ENCODE results near the gene ABCA3. TPM values are rescaled to one million over a fixed set of nuclear protein-coding genes. Genes with fewer than 3 reads are reported as not detected.
"Not testable (repeated sequence)": the region's sequence is repeated elsewhere in the genome, so short reads cannot be mapped to it uniquely, and the experiment has no call there.

ABCA3 gene
- total RNA-seq, 1 experiment from 2014 or later = 3.5 TPM

- Mint-ChIP-seq H3K9me3 (ENCODE audit: unreplicated experiment) (no peaks in the 10 kb centered on the region), H3K27ac (ENCODE audit: low read depth, unreplicated experiment) (peak within 1 kb of the TSS; percentile 99), H3K4me3 (ENCODE audit: unreplicated experiment) (peak within 1 kb of the TSS; percentile 97), H3K36me3 (ENCODE audit: insufficient read depth, unreplicated experiment) (peaks cover 30% of the 10 kb centered on the region), H3K27me3 (ENCODE audit: insufficient read depth, unreplicated experiment) (no peaks in the 10 kb centered on the region), H3K4me1 (ENCODE audit: insufficient read depth, unreplicated experiment) (peaks cover 15% of the 10 kb centered on the region)
- POLR2A ChIA-PET = interaction anchor here (0.7 to 3.6 kb wide), 18 partner anchors 9 to 1842 kb away, joined by 3 to 43 read pairs (median 5); partner anchors contain the start of genes CCNF, CEMP1, ECI1 and RAB11FIP3
- TF ChIP-seq, protein P1, sequence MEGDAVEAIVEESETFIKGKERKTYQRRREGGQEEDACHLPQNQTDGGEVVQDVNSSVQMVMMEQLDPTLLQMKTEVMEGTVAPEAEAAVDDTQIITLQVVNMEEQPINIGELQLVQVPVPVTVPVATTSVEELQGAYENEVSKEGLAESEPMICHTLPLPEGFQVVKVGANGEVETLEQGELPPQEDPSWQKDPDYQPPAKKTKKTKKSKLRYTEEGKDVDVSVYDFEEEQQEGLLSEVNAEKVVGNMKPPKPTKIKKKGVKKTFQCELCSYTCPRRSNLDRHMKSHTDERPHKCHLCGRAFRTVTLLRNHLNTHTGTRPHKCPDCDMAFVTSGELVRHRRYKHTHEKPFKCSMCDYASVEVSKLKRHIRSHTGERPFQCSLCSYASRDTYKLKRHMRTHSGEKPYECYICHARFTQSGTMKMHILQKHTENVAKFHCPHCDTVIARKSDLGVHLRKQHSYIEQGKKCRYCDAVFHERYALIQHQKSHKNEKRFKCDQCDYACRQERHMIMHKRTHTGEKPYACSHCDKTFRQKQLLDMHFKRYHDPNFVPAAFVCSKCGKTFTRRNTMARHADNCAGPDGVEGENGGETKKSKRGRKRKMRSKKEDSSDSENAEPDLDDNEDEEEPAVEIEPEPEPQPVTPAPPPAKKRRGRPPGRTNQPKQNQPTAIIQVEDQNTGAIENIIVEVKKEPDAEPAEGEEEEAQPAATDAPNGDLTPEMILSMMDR (IDR thresholded peaks at IDR 0.05; ENCODE audit: unreplicated experiment) = no peak
- intact Hi-C loops (cut with micrococcal nuclease) = no loop called here
- CTCF ChIA-PET = interaction anchor here (0.7 kb wide), 1 partner anchor 79 kb away, joined by 3 read pairs; no protein-coding TSS in a partner anchor
- BruUV-seq (replicated peaks) = no TSS peak
- DNase-seq (ENCODE audit: unreplicated experiment) = peak; percentile 95
These were observed 72.4 kb downstream of the ABCA3 start, which contains the start of gene RNPS1 for GRCh38 chr16:2267913-2268666. RNPS1 (minus strand) TSS chr16:2268126; CDS start chr16:2264643, 3,483 bp downstream.

DNA sequence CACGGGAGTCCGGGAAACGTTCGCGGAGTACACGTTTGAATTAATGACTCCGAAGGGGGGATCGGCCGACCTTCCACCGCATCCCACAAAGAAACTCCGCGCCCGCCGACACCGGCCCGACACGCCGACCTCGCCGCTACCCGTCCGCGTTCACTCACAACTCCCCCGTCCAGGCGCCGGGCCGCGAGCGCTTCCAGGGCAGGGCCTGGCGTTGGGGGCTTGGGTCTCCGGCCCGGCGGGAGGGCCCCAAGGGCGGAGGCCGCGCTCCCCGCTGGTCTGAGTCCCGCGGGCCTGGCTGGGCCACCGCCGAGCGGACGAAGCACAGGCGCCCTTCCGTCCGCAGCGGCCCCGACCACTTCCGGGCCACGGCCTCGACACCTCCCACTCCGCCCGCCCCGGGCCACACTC is 73.0 kb downstream of the ABCA3 start:
- peak overlapping the region; percentile 99 for H3K27ac Mint-ChIP-seq (ENCODE audit: low read depth, unreplicated experiment)
- POLR2A ChIA-PET = interaction anchor here (1.5 kb wide), 1 partner anchor 233 kb away, joined by 5 read pairs; no protein-coding TSS in a partner anchor
- peaks cover 36% of the 10 kb centered on the region for H3K36me3 Mint-ChIP-seq (ENCODE audit: insufficient read depth, unreplicated experiment)
- DNase-seq (ENCODE audit: unreplicated experiment); H3K27me3 Mint-ChIP-seq (ENCODE audit: insufficient read depth, unreplicated experiment); BruUV-seq (replicated peaks); CTCF ChIA-PET; intact Hi-C loops (cut with micrococcal nuclease); H3K9me3 Mint-ChIP-seq (ENCODE audit: unreplicated experiment): not testable (repeated sequence)
- H3K4me3 Mint-ChIP-seq (ENCODE audit: unreplicated experiment) = peak overlapping the region; percentile 97
- H3K4me1 Mint-ChIP-seq (ENCODE audit: insufficient read depth, unreplicated experiment) = peaks cover 15% of the 10 kb centered on the region

GRCh38 chr16:2266887-2267286 is 73.6 kb downstream of the ABCA3 start:
- POLR2A ChIA-PET = interaction anchor here (0.6 to 1.9 kb wide), 8 partner anchors 9 to 266 kb away, joined by 3 to 28 read pairs (median 4); partner anchors contain the start of gene ECI1
- H3K27me3 Mint-ChIP-seq (ENCODE audit: insufficient read depth, unreplicated experiment); BruUV-seq (replicated peaks); CTCF ChIA-PET; H3K9me3 Mint-ChIP-seq (ENCODE audit: unreplicated experiment); intact Hi-C loops (cut with micrococcal nuclease): not testable (repeated sequence)
- Mint-ChIP-seq H3K4me1 (ENCODE audit: insufficient read depth, unreplicated experiment) (peaks cover 15% of the 10 kb centered on the region), H3K4me3 (ENCODE audit: unreplicated experiment) (peak overlapping the region; percentile 97), H3K27ac (ENCODE audit: low read depth, unreplicated experiment) (peak overlapping the region; percentile 99), H3K36me3 (ENCODE audit: insufficient read depth, unreplicated experiment) (peaks cover 42% of the 10 kb centered on the region)
- DNase-seq (ENCODE audit: unreplicated experiment) = peak; percentile 19

GRCh38 chr16:2263026-2263425 is 77.5 kb downstream of the ABCA3 start:
- peaks cover 78% of the 10 kb centered on the region for H3K36me3 Mint-ChIP-seq (ENCODE audit: insufficient read depth, unreplicated experiment)
- H3K27ac Mint-ChIP-seq (ENCODE audit: low read depth, unreplicated experiment); DNase-seq (ENCODE audit: unreplicated experiment); H3K27me3 Mint-ChIP-seq (ENCODE audit: insufficient read depth, unreplicated experiment); intact Hi-C loops (cut with micrococcal nuclease); BruUV-seq (replicated peaks); H3K4me1 Mint-ChIP-seq (ENCODE audit: insufficient read depth, unreplicated experiment); H3K9me3 Mint-ChIP-seq (ENCODE audit: unreplicated experiment); H3K4me3 Mint-ChIP-seq (ENCODE audit: unreplicated experiment): not testable (repeated sequence)
- CTCF ChIA-PET = interaction anchor here (0.6 to 1.3 kb wide), 2 partner anchors 11 to 260 kb away, joined by 3 to 5 read pairs; no protein-coding TSS in a partner anchor
- POLR2A ChIA-PET = interaction anchor here (0.6 to 1.1 kb wide), 4 partner anchors 11 to 425 kb away, joined by 3 to 4 read pairs (median 4); partner anchors contain the start of gene ECI1

- intact Hi-C loops (cut with micrococcal nuclease) = no loop called here
- POLR2A ChIA-PET = interaction anchor here (1.2 to 2.8 kb wide), 3 partner anchors 9 to 105 kb away, joined by 3 to 18 read pairs (median 8); partner anchors contain the start of genes ECI1 and TRAF7
These were observed 80.3 kb downstream of the ABCA3 start for GRCh38 chr16:2260250-2260649.

GRCh38 chr16:2258530-2258929 is 82.0 kb downstream of the ABCA3 start:
- H3K27me3 Mint-ChIP-seq (ENCODE audit: insufficient read depth, unreplicated experiment); BruUV-seq (replicated peaks); DNase-seq (ENCODE audit: unreplicated experiment); intact Hi-C loops (cut with micrococcal nuclease); H3K4me1 Mint-ChIP-seq (ENCODE audit: insufficient read depth, unreplicated experiment); H3K4me3 Mint-ChIP-seq (ENCODE audit: unreplicated experiment); H3K27ac Mint-ChIP-seq (ENCODE audit: low read depth, unreplicated experiment); H3K9me3 Mint-ChIP-seq (ENCODE audit: unreplicated experiment): not testable (repeated sequence)
- CTCF ChIA-PET = interaction anchor here (1.3 to 1.7 kb wide), 3 partner anchors 63 to 243 kb away, joined by 3 to 6 read pairs (median 5); no protein-coding TSS in a partner anchor
- POLR2A ChIA-PET = interaction anchor here (1.6 to 2.4 kb wide), 3 partner anchors 8 to 251 kb away, joined by 4 to 8 read pairs (median 5); no protein-coding TSS in a partner anchor
- peaks cover 100% of the 10 kb centered on the region for H3K36me3 Mint-ChIP-seq (ENCODE audit: insufficient read depth, unreplicated experiment)

More at GRCh38 chr16:2260250-2260649, 80.3 kb downstream of the ABCA3 start:
- Mint-ChIP-seq H3K36me3 (ENCODE audit: insufficient read depth, unreplicated experiment) (peaks cover 100% of the 10 kb centered on the region), H3K4me1 (ENCODE audit: insufficient read depth, unreplicated experiment) (peaks cover 8% of the 10 kb centered on the region), H3K9me3 (ENCODE audit: unreplicated experiment) (no peaks in the 10 kb centered on the region), H3K4me3 (ENCODE audit: unreplicated experiment) (no peak overlapping the region), H3K27me3 (ENCODE audit: insufficient read depth, unreplicated experiment) (no peaks in the 10 kb centered on the region), H3K27ac (ENCODE audit: low read depth, unreplicated experiment) (no peak overlapping the region)
- BruUV-seq (replicated peaks) = no TSS peak
- TF ChIP-seq, protein P1 (IDR thresholded peaks at IDR 0.05; ENCODE audit: unreplicated experiment) = no peak
- no peak for DNase-seq (ENCODE audit: unreplicated experiment)
- CTCF ChIA-PET = interaction anchor here (1.0 kb wide), 1 partner anchor 9 kb away, joined by 5 read pairs; the partner anchor contains the start of gene ECI1

Measured in MCF 10A (cell line).